Suppressor macrophage treated with lipopolysaccharide for 1 hour (primary cell): ENCODE results near the gene CABCOCO1.

Experiments
- DNase-seq, 3 donors: peaks; one replicate each; pipeline ENCODE4 v3.0.0-alpha.2; 2020 to 2022

Gene CABCOCO1

GRCh38 chr10:61757525-61758397, 95.0 kb downstream of the CABCOCO1 start:
- peak; percentile 67 to 71 (median 69) for DNase-seq

- DNase-seq, result no peak
These were observed 95.7 kb downstream of the CABCOCO1 start for GRCh38 chr10:61758433-61758832.

GRCh38 chr10:61759751-61760150, 97.0 kb downstream of the CABCOCO1 start:
- no peak for DNase-seq

- no peak for DNase-seq
These were observed 98.5 kb downstream of the CABCOCO1 start for GRCh38 chr10:61760943-61761824.

GRCh38 chr10:61761825-61762217, 99.1 kb downstream of the CABCOCO1 start:
- no peak for DNase-seq

GRCh38 chr10:61763778-61764177, 101.0 kb downstream of the CABCOCO1 start:
- no peak for DNase-seq

- no peak for DNase-seq
These were observed 101.8 kb downstream of the CABCOCO1 start for GRCh38 chr10:61764486-61764885.

- no peak for DNase-seq
These were observed 102.7 kb downstream of the CABCOCO1 start for GRCh38 chr10:61765176-61766087.

- no peak for DNase-seq
These were observed 104.2 kb downstream of the CABCOCO1 start for GRCh38 chr10:61766927-61767326.

- DNase-seq, result no peak
These were observed 111.3 kb downstream of the CABCOCO1 start for GRCh38 chr10:61774031-61774430.

- no peak for DNase-seq
These were observed 112.4 kb downstream of the CABCOCO1 start for GRCh38 chr10:61775111-61775510.

- DNase-seq, result no peak
These were observed 114.0 kb downstream of the CABCOCO1 start for GRCh38 chr10:61776615-61777266.

- no peak for DNase-seq
These were observed 115.4 kb downstream of the CABCOCO1 start for GRCh38 chr10:61778137-61778536.

GRCh38 chr10:61779276-61779675, 116.5 kb downstream of the CABCOCO1 start:
- no peak for DNase-seq

GRCh38 chr10:61779950-61780659, 117.4 kb downstream of the CABCOCO1 start:
- peak in 1 of 3 donors; percentile 4 for DNase-seq

- DNase-seq, result no peak
These were observed 118.0 kb downstream of the CABCOCO1 start for GRCh38 chr10:61780732-61781131.

GRCh38 chr10:61781969-61782403, 119.3 kb downstream of the CABCOCO1 start:
- DNase-seq, result no peak

GRCh38 chr10:61784354-61785133, 121.8 kb downstream of the CABCOCO1 start:
- no peak for DNase-seq

GRCh38 chr10:61785473-61786105, 122.9 kb downstream of the CABCOCO1 start:
- DNase-seq, result no peak

- peak; percentile 21 to 47 (median 27) for DNase-seq
These were observed 124.0 kb downstream of the CABCOCO1 start for GRCh38 chr10:61786728-61787127.
